Activated CD4-positive, alpha-beta T cell treated with anti-CD3 and anti-CD28 coated beads, Interleukin-2, Interleukin-4, amounts not matched to agents 100 ng/mL and 50 ng/mL, durations not matched to agents 16 hours and 8 hours (primary cell): ENCODE data around the gene DSN1.

Source experiments
- DNase-seq: peaks from one replicate; pipeline ENCODE4 v3.0.0-alpha.2; 2020; ENCODE audit warnings: low spot score

Gene DSN1

GRCh38 chr20:36754656-36755222, 18.8 kb downstream of the DSN1 start:
- peak; percentile 52 for DNase-seq

GRCh38 chr20:36752582-36752981, 21.0 kb downstream of the DSN1 start:
- DNase-seq: no peak

DNA sequence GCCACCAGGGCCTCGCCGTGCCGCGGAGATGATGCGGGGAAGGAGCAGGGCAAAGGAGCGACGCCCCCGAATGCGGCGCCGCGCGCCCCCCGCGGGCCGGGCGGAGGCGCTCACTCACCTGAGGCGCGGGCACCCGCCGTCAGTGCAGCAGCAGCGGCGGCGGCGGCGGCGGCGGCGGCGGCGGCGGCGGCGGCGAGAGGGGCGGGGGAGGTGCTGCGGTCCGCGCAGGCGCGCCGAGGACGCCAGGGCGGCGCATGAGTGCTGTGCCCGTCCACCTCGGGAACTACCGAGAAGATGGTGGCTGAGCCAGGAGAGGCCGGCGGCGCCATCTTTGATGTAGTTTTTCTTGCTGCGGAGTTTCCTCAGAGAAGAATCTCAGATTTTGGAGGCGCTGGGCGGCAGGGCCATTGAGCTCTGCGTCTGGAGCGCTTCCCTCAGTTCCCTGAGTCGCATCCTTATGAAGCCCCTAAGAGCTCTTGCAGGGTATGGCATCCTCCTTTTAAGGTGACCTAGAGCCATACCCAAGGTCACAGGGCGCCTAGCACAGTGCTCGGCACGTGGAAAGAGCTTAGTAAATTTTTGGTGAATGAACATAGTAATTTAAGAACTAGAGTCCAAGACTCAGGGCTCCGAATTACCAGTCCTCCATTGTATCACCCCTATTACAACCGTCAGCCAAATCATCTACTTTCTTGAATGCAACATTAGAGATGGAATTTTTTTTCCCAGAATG, 27.5 kb downstream of the DSN1 start, which contains the start of gene NDRG3:
Gene NDRG3 (minus strand): TSS at position 164 of the 733 bp plus-strand sequence. CDS start 24,355 bp downstream, outside the sequence.
- DNase-seq: peak; percentile 92

GRCh38 chr20:36745234-36745926, 28.2 kb downstream of the DSN1 start:
- DNase-seq: no peak

DNA sequence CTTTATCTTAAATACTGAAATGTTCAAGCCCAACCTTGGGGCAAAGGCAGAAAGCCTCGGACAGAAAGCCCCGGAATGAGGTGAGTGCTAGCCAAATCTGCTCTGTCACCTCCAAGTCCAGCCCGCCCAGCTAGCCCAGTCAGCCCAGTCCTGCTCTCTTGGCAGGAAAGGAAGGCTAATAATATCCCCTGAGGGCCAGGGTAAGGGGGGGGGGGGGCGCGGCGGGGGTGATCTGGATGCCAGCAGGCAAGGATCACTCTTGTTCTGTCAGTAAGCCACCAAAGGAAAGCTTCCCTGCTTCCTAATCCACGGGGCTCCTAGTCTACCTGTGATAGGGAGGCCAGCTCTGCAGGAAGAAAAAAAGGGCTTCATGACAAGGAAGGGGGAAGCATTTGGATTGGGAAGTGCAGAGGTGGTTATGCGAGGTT, 28.8 kb downstream of the DSN1 start:
- DNase-seq: no peak

- no peak for DNase-seq
Observed at GRCh38 chr20:36744243-36744642, 29.3 kb downstream of the DSN1 start.

DNA sequence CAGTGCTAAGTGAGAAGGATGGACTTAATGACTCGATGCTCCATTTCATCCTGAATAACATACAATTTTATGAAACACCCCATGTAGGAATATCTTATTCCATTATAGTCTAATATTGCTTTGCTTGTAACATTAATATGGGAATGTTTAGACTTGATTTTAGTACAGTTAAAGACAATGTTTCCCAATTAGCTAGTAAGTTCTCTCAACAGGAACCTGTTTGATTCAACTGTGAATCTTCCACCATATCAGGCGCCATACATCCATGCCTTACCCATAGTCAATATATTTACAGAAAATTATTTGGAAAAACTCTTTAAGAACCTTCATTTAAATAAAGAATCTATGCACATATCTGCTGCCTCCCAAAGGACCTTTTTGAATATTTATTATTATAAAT, 31.0 kb downstream of the DSN1 start:
- DNase-seq: no peak

DNA sequence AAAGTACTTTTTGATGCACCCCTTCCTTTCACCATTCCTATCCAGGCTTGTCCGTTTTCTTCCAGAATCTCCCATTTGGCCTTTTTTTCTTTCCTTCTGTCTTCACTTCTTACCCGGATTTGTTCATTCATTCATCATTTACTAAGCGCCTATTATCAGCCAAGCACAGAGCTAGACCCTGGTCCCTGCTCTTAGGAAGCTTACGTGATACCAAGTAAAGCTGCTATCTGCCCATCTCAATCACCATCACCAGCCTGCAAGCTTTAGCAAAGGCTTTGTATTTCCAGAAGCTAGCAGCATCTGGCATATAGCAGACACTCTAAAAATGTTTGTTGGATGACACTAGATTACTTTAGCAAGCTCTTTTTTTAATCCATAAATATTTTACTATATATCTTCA, 32.5 kb downstream of the DSN1 start:
- no peak for DNase-seq

DNA sequence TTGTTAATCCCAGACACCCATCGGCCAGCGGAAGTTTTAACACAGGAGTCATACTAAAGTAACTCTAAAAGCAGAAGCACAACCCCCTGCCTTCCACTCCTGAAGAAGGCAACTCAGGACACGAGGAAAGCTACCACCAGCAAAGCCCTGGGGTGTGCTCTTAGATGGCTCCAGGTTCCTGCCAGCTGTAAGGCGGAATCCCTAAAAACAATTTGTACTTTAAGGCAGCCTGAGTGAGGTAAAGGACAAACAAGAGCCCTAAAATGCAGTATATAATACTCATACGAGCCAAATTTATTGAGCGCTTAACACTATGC, 36.4 kb downstream of the DSN1 start:
- DNase-seq: no peak

DNA sequence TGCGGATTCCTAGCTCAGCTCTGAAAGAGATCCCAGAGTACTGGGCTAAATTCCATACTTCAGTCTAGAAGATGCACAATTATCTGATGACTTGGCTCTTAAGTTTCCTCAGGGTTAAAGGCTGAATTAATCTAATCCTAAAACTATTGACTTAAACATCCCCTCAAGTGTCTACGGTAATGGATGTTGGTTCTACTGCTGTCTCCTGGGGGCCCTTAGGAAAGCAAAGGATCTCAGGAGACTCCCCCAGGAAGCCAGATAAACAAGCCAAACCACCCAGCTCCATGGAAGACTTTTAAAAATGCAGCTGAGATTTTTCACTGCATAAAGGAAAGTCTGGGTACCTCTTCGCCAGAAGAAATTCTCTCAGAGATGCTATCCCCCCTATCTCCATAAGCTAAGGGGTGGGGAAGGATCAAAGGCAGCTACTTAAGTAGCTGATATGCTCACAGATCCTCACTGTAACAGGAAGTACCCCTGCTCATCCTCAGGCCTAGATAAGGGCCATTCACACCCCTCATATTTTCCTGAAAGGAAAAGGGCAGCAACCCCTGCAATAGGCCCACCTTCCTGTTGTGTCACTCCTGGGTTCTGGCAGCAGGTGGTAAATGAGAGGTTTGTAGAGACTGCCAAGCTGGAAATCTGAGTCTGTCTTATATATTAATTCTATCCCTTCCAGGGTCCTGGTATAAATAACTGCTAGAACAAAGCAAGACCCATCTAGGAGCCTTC, 36.9 kb downstream of the DSN1 start:
- DNase-seq: no peak

- no peak for DNase-seq
Observed at GRCh38 chr20:36732456-36732855, 41.1 kb downstream of the DSN1 start.

DNA sequence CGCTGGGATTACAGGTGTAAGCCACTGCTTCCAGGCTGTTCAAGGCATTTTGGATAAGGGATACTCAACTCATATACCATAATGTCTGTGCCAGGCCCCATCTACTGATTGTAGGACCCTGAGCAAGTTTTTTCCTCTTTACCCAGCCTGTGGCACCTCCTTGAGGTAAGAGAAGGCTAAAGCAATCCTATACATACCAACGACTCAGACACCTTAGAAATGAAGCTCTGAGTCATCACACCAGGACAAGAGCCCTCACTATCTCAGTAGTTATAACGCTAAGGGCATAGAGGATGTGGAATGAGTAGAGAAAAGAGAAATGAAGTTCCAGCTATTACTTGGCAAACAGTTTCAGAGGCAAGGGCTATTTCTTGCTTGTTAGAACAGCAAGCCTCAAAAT, 44.6 kb downstream of the DSN1 start:
- DNase-seq: peak; percentile 63

GRCh38 chr20:36726168-36726567, 47.4 kb downstream of the DSN1 start:
- DNase-seq: no peak

DNA sequence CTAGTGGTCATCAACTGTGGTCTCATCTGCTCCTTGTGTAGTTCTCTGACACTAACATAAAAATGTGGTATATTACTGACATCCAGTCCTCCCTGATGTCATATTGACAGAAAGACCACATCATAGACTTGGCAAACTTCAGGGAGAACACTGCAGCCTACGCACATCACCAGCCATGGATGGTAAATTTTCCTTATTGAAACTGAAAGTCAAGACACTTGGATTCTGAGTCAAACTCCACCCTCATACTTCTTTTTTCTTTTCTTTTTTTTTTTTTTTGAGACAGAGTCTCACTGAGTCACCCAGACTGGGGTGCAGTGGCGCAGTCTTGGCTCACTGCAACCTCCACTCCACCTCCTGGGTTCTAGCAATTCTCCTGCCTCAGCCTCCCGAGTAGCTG, 53.1 kb downstream of the DSN1 start:
- peak; percentile 22 for DNase-seq

DNA sequence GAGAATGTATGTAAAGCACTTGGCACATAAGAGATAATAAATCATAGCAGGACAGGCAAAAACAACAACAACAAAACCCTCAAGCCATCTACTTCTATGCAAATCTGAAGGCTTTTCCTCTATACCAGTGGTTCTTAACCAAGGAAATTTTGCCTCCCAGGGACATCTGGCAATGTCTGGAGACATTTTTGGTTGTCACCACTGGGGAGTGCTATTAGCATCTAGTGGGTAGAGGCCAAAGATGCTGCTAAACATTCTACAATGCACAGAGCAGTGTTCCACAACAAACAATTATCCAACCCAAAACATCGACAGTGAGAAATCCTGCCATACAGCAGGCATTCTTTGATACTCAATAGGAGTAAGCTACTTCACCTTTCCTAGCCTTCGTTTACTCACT, 55.9 kb downstream of the DSN1 start:
- DNase-seq: peak; percentile 8

DNA sequence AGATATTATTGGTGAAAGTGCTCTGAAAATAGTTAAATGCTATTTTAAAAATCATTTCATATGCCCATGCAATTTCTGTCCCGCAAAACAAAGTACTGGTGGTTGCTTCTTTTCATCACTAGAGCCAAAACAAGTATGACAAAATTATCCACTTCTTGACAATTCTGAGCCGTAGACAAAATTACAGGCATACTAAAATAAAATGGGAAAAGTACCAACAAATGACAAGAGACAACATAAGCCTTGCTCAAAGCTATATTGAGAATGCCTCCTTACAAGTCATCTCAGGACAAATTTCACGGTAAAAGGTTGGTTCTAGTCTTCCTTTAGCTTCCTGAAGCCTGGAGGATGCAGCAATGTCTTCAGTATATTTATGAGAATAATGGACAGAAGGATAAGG, 56.5 kb downstream of the DSN1 start:
- no peak for DNase-seq

- no peak for DNase-seq
Observed at GRCh38 chr20:36712775-36713174, 60.8 kb downstream of the DSN1 start.

GRCh38 chr20:36709126-36709525, 64.4 kb downstream of the DSN1 start:
- no peak for DNase-seq

GRCh38 chr20:36703530-36703929, 70.0 kb downstream of the DSN1 start:
- DNase-seq: no peak
